LoVo (cell line): ENCODE measurements around the gene LSM2.
"Not testable (repeated sequence)": the region's sequence is repeated elsewhere in the genome, so short reads cannot be mapped to it uniquely, and the experiment has no call there.

Source experiments
- DNase-seq: peaks from one replicate; pipeline ENCODE4 v3.0.0-alpha.2; 2016; ENCODE audit warnings: low spot score

The LSM2 gene

DNA sequence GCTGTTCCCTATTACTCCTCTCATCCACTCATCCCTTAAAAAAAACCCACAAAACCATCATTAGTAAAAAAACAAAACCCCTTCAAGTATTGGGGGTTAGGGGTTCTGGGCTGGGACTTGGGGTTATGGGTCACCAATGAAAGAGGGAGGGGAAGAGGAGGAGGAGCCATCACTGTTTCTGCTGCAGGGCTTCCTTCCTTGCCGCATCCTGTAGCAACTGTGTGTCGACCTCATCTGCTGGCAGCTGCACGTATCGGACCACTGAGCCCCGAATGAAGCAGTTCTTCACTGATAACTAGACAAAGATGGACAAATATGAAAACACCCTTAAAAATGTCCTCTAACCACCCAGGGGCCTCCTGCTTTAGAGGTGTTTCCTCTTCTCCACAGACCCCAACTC lies 9.2 kb downstream of the LSM2 start:
- DNase-seq, result no peak

DNA sequence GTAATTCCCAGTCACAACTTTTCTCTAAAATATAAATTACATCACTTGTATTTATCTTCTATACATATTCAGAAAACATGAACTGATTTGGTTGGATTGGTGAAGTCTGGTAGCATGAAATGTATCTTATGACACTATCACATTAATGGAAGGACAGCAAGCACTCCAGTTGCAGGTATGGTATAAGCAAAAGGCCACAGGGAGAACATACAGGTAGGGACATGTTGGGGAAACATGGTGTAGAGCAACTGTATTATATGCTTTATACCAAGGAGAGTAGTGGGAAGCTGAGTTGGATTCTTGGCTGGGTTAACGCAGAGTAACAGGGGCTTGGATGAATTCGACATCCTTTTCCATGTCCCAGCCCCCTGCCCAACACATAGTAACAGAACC lies 9.8 kb downstream of the LSM2 start:
- no peak for DNase-seq

GRCh38 chr6:31795616-31796298 lies 11.0 kb downstream of the LSM2 start, which contains the start of gene VARS1:
Gene VARS1, minus strand, starts transcription at chr6:31795752. Its CDS starts 535 bp downstream, at chr6:31795217.
- peak; percentile 95 for DNase-seq

GRCh38 chr6:31794866-31795615 lies 11.7 kb downstream of the LSM2 start:
- no peak for DNase-seq

DNA sequence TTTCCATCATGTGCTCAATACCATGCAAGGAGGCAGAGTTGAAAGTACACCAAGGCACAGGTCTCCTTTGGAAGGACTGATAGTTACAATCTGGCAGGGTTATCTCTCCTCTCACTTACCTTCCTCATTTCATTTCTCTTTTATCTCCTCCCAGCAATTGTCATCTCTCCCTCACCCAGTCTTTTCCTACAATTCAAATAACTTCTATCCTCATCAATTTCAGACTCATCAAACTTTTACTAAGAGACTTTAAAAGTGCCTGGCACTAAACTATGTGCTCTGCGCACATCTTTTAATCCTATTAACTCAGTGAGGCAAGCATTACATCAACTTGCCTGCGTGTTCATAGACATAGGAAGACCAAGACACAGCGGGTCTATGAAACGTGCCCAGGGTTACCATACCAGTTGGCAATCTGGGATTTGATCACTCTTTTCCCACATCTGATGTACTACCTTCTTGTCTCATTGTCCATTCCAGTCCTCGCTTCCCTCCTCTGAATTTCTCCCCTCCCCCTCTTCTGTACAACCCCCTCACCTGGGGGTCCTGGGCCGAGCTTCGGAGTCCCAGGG lies 12.4 kb downstream of the LSM2 start:
- peak; percentile 9 for DNase-seq

GRCh38 chr6:31793927-31794245 lies 12.9 kb downstream of the LSM2 start:
- DNase-seq, result not testable (repeated sequence)

DNA sequence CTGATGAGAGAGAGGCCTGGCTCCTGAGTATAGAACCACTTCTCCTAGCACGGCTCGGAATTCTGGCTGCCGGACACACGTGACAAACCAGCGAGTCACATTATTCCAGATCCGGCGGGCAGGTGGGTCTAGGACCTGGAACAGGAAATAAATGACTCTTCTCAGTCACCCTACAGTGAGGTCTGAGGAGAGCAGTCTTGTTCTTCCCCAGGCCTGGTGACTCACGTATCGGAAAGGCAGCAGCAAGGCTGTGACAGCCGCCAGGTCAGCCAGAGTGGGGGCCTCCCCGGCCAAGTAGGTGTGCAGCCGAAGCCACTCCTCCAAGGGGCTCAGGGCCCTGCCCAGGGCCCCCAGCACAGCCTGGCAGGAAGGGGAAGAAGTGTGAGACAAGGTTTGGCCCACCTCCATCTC lies 14.0 kb downstream of the LSM2 start:
- no peak for DNase-seq

DNA sequence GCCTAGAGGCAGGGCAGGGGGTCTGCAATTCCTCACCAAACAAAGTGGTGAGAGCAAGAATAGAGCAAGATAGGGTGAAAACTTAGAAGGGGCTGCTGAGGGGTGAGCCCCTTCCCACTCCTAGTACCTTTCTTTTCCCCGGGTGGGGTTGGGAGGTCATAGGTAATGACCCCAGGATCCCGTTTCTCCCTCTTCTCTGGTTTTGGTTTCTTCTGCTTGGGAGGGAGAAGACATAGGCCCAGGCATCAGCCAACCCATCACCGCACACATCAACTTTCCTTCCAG lies 14.7 kb downstream of the LSM2 start:
- no peak for DNase-seq

DNA sequence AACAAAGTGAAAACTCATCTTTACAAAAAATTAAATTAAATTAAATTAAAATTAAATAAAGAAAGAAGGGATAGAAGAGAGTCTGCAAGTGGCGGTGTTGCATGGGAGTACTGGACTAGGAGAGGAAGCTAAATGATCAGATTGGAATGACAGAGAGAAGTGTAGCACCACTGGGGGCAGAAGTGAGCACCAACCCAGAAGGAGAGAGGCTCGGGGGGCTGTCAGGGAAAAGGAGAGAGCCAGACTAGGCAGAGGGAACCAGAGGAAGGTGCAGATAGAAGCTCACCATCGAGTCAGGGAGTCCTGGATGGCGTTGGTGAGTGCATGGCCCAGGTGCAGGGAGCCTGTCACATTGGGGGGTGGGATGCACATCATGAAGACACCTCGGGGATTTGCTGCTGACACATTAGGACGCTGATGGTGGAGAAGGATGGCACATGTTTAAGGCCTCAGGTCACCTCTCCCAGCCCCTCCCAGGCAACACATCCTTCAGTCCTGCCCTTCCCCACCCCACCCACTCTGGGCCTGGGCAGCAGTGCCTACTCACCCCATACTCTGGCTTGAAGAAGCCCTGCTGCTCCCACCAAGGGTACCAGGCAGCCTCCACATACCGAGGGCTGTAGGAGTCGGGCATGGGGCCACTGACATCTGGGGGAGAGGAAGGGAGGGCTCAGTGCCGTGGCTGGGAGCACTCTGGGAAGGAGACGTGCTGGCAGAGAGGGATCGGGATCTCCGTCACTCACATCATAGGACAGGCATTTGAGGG lies 15.3 kb downstream of the LSM2 start:
- DNase-seq, result peak; percentile 31

- DNase-seq, result no peak
Observed at GRCh38 chr6:31785475-31785874, 21.3 kb downstream of the LSM2 start.

DNA sequence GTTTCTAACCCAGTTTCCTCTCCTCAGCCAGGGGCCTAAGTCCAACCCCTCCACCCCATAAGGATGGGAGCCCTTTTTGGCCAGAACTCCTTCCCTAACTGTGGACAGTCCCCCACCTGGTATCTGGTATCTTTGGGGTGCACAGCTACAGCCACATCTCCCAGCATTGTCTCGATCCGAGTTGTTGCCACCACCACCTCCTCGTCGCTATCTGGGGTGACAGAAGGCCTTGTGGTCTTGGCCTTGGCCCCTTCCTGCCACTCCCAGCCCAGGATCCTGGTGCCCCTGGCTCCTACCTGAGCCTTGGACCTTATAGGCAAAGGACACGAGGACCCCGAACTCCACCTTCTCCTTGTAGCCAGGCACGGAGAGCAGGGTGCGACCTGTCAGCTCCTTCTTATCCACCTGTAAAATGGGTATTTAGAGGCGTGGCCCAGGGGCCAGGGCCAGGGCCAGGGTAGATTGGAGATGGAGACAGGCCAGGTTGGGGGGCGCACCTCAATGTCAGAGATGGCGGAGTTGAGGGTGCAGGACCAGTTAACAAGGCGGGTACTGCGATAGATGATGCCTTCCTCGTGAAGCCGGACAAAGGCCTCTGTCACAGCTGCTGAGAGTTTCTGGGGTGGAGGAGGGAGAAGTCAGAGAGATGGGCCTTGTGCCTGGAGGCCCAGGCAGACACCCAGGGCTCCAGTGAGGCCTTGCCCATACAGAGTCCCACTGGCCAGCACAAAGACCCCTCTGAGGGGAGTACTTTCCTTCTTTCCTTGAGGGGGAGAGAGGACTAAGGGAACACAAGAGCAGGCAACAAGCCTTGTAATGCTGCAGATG lies 22.5 kb downstream of the LSM2 start:
- no peak for DNase-seq

DNA sequence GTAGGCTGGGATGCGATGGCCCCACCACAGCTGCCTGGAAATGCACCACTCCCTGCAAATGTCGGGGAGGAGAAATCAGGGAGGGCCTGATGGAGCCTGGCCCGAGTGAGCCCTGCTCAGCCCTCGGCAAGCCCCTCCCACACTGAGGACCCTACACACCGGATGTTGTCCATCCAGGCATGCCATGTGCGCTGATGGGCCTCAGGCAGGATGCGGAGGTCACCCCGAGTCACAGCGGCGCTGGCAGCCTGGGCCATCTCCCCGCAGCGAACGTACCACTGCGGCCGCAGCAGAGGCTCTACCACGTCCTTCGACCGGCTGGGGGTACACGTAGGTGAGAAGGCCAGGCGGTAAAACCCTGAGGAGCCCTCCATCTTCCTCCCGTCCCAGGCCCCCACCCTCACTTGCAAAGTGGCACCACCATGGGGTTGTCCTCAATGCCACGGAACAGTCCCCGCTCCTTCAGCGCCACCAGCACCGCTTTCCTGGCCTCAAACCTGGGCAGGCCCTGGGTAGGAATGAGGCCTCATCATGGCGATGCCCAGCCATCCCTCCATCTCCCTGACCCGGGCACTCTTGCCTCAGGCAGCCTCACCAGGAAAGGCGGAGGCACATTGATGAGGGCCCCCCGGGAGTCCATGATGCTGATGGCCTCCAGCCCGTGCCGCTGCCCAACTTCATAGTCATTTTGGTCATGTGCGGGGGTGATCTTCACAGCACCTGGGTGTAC lies 24.5 kb downstream of the LSM2 start:
- no peak for DNase-seq

GRCh38 chr6:31781244-31782125 lies 25.3 kb downstream of the LSM2 start:
- DNase-seq, result no peak

GRCh38 chr6:31780507-31781243 lies 26.1 kb downstream of the LSM2 start:
- no peak for DNase-seq

- DNase-seq, result no peak
Observed at GRCh38 chr6:31779908-31780307, 26.9 kb downstream of the LSM2 start.

DNA sequence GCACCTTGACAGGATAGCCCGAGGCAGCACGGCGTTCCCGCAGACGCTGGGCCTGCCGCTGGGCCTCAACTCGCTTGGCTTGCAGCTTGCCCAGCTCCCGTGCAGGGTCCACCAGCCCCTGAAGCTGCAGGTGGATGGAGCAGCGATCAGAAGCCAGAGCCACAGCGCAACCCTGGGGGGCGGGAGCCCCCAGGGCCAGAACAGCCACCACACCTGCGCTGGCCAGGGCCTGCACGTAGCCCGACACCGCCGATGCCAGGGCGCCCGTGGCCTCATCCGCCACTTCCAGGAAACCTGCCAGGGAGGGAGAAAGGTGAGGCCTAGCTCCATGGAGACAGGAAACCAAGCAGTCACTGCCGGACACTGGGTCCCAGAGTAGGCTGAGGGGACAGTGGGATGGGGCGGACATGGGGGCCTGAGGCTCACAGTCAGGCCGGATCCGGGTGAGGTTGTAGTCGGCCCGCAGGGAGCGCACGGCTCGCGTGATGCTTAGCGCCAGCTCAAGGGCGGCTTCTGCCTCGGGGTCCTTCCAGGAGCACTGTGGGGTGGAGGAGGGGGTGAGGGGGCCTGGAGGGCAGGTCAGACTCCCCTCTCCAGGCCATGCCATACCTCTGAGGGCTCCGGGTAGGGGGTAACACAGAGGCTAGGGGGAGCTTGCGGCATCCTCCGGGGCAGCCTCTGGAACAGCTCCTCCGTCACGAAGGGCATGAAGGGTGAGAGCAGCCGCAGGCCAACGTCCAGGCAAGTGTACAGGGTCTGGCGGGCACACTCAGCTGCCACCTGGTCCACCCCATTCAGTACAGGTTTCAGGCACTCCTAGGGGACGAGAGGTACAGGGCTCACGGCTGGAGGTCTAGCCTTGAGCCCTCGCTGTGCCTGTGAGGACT lies 27.5 kb downstream of the LSM2 start:
- no peak for DNase-seq

DNA sequence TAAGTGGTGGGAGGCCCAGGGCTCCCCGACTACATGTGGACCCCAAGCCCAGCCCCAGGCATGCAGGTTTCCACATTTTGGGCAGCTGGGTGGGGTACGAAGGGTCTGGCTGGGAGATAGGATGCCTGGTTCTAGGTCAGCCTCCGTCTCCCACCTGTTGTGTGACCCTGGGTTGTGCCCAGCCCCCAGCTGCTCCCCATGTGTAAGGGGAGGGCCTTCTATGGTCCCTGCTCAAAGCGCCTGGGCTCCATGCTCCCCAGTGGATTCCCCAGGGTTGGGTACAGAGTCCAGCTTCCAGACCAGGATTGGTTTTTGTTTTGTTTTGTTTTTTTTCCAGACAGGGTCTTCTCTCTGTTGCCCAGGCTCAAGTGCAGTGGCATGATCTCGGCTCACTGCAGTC lies 28.6 kb downstream of the LSM2 start:
- DNase-seq, result no peak

DNA sequence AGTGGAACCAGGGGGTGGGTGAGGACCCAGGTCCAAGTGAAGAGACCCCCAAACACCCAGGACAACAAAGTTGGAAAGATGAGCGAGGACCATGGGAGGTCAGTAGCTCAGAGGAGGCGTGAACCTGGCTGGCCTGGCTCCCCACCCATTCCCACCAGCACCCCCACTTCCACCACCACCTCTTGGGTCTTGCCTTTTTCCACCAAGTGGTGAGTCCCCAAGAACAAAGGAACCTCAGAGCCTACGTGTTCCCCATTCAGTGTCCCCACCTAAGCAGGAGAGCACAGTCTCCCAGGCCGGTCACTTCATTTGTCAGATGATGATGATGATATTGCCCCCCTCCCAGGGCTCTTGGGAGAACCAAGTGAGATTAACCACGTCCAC lies 29.1 kb downstream of the LSM2 start:
- no peak for DNase-seq
